H9 (cell line): ENCODE measurements around the gene TNIK. TPM values are rescaled to one million over a fixed set of nuclear protein-coding genes. Genes with fewer than 3 reads are reported as not detected.

ENCODE experiments used
- DNase-seq: peaks from one replicate; pipeline ENCODE4 v3.0.0-alpha.2; 2017
- H2AFZ ChIP-seq: one replicate; pipeline ENCODE4 v1.6.1; 2013; ENCODE audit warnings: mild to moderate bottlenecking, low read length, control low read depth, moderate library complexity
- H2AK5ac ChIP-seq: 2 replicates; pipeline ENCODE4 v1.6.1; 2013; ENCODE audit warnings: low read length, control low read depth, mixed read lengths; ENCODE audit not compliant: insufficient read length
- H2BK120ac ChIP-seq: one replicate; pipeline ENCODE4 v1.6.1; 2013; ENCODE audit warnings: low read depth, mild to moderate bottlenecking, low read length, control low read depth, inconsistent platforms; ENCODE audit not compliant: poor library complexity, severe bottlenecking
- H2BK12ac ChIP-seq: 2 replicates; pipeline ENCODE4 v1.6.1; 2013; ENCODE audit warnings: low read length, control low read depth, mixed read lengths, low read depth; ENCODE audit not compliant: insufficient read length
- H2BK15ac ChIP-seq: 2 replicates; pipeline ENCODE4 v1.6.1; 2013; ENCODE audit warnings: low read depth, low read length, control low read depth
- H2BK20ac ChIP-seq: one replicate; pipeline ENCODE4 v1.6.1; 2013; ENCODE audit warnings: low read depth, mild to moderate bottlenecking, low read length, control low read depth, inconsistent platforms; ENCODE audit not compliant: poor library complexity, severe bottlenecking
- H2BK5ac ChIP-seq: 2 replicates; pipeline ENCODE4 v1.6.1; 2013; ENCODE audit warnings: low read length, control low read depth, mixed read lengths; ENCODE audit not compliant: insufficient read length
- H3K14ac ChIP-seq: 2 replicates; pipeline ENCODE4 v1.6.1; 2013; ENCODE audit warnings: low read length, control low read depth; ENCODE audit not compliant: insufficient read depth
- H3K18ac ChIP-seq: 2 replicates; pipeline ENCODE4 v1.6.1; 2013; ENCODE audit warnings: low read depth, mild to moderate bottlenecking, mixed read lengths, low read length, control low read depth; ENCODE audit not compliant: insufficient read length
- H3K23ac ChIP-seq: 2 replicates; pipeline ENCODE4 v1.6.1; 2013; ENCODE audit warnings: low read length, control low read depth, mixed read lengths, low read depth; ENCODE audit not compliant: insufficient read length
- H3K23me2 ChIP-seq: 2 replicates; pipeline ENCODE4 v1.6.1; 2013; ENCODE audit warnings: low read depth, mild to moderate bottlenecking, mixed read lengths, low read length, control low read depth; ENCODE audit not compliant: insufficient read length, poor library complexity, severe bottlenecking
- H3K27ac ChIP-seq: 2 replicates; pipeline ENCODE4 v1.5.1; 2013; ENCODE audit warnings: low read length, control low read depth, mixed read lengths, low read depth; ENCODE audit not compliant: insufficient read length
- H3K27me3 ChIP-seq: 2 replicates; pipeline ENCODE4 v1.6.1; 2013; ENCODE audit warnings: low read length, control low read depth, inconsistent platforms; ENCODE audit not compliant: insufficient read depth
- H3K4ac ChIP-seq: 2 replicates; pipeline ENCODE4 v1.6.1; 2013; ENCODE audit warnings: low read depth, mild to moderate bottlenecking, control low read depth, inconsistent platforms, low read length, moderate library complexity
- H3K4me1 ChIP-seq: 2 replicates; pipeline ENCODE4 v1.6.1; 2013; ENCODE audit warnings: low read length, control low read depth, inconsistent platforms; ENCODE audit not compliant: insufficient read depth
- H3K4me2 ChIP-seq: 2 replicates; pipeline ENCODE4 v1.6.1; 2013; ENCODE audit warnings: low read length, control low read depth, mixed read lengths; ENCODE audit not compliant: insufficient read length, insufficient read depth
- H3K56ac ChIP-seq: 2 replicates; pipeline ENCODE4 v1.6.1; 2013; ENCODE audit warnings: low read depth, mild to moderate bottlenecking, mixed read lengths, low read length, control low read depth; ENCODE audit not compliant: insufficient read length
- H3K79me1 ChIP-seq: 2 replicates; pipeline ENCODE4 v1.6.1; 2013; ENCODE audit warnings: low read depth, mild to moderate bottlenecking, moderate library complexity, low read length, control low read depth, inconsistent platforms; ENCODE audit not compliant: insufficient read depth, poor library complexity, severe bottlenecking
- H3K79me2 ChIP-seq: 2 replicates; pipeline ENCODE4 v1.6.1; 2013; ENCODE audit warnings: low read length, control low read depth, inconsistent platforms; ENCODE audit not compliant: insufficient read depth
- H3K9ac ChIP-seq: 2 replicates; pipeline ENCODE4 v1.6.1; 2013; ENCODE audit warnings: low read length, control low read depth, mixed read lengths; ENCODE audit not compliant: insufficient read length; ENCODE audit errors: extremely low read depth
- H3K9me3 ChIP-seq: one replicate; pipeline ENCODE4 v1.6.1; 2013; ENCODE audit warnings: low read depth, low read length, inconsistent platforms; ENCODE audit not compliant: control insufficient read depth
- H3T11ph ChIP-seq: one replicate; pipeline ENCODE4 v1.6.1; 2013; ENCODE audit warnings: mild to moderate bottlenecking, low read length, control low read depth, inconsistent platforms
- H4K20me1 ChIP-seq: one replicate; pipeline ENCODE4 v1.6.1; 2013; ENCODE audit not compliant: control insufficient read depth, insufficient read length, insufficient read depth
- H4K5ac ChIP-seq: 2 replicates; pipeline ENCODE4 v1.6.1; 2013; ENCODE audit warnings: low read depth, mild to moderate bottlenecking, mixed read lengths, low read length, control low read depth; ENCODE audit not compliant: insufficient read length
- H4K8ac ChIP-seq: replicated peaks from 2 replicates; pipeline ENCODE4 v1.6.1; 2013; ENCODE audit warnings: low read length, control low read depth, mixed read lengths, low read depth; ENCODE audit not compliant: insufficient read length
- H4K91ac ChIP-seq: 2 replicates; pipeline ENCODE4 v1.6.1; 2013; ENCODE audit warnings: low read depth, mild to moderate bottlenecking, moderate library complexity, mixed read lengths, low read length, control low read depth; ENCODE audit not compliant: insufficient read length
- H3K27ac Mint-ChIP-seq, 3 experiments: 2 replicates in 2 of 3; 3 replicates in 1 of 3; pipeline ENCODE4 v1.8.0; 2020 to 2021; ENCODE audit warnings: mixed read lengths in 3 of 3, mild to moderate bottlenecking in 1 of 3, moderate library complexity in 1 of 3
- H3K27me3 Mint-ChIP-seq: 2 replicates; pipeline ENCODE4 v1.8.0; 2021; ENCODE audit warnings: low read depth, mild to moderate bottlenecking, moderate library complexity, mixed read lengths
- H3K36me3 Mint-ChIP-seq, 3 experiments: 2 replicates in 2 of 3; 3 replicates in 1 of 3; pipeline ENCODE4 v1.8.0; 2020 to 2021; ENCODE audit warnings: low read depth in 3 of 3, mixed read lengths in 3 of 3; ENCODE audit not compliant: insufficient read depth in 1 of 3
- H3K4me1 Mint-ChIP-seq, 2 experiments: 2 replicates each; pipeline ENCODE4 v1.8.0; 2020; ENCODE audit warnings: mixed read lengths in 2 of 2
- H3K4me3 Mint-ChIP-seq, 2 experiments: 2 replicates in 1 of 2; 3 replicates in 1 of 2; pipeline ENCODE4 v1.8.0; 2020 to 2021; ENCODE audit warnings: mild to moderate bottlenecking in 2 of 2, mixed read lengths in 2 of 2, moderate library complexity in 1 of 2
- H3K9me3 Mint-ChIP-seq, 2 experiments: 2 replicates in 1 of 2; 3 replicates in 1 of 2; pipeline ENCODE4 v1.8.0; 2020; ENCODE audit warnings: mild to moderate bottlenecking in 2 of 2, mixed read lengths in 2 of 2, moderate library complexity in 1 of 2
- WGBS: extraction: QIAGEN DNeasy Blood & Tissue Kit; methylation state at CpG from one replicate; pipeline ENCODE4 v1.1.7; 2013; ENCODE audit warnings: missing lambda C conversion rate, low lambda C conversion rate, mixed read lengths; ENCODE audit not compliant: insufficient read length; ENCODE audit errors: extremely low coverage; 5-methylcytosine and 5-hydroxymethylcytosine counted together
- total RNA-seq: library from RNA; stranded (reverse); gene quantifications from 2 replicates; pipeline ENCODE4 v1.2.1, GENCODE V29; 2021
- TF ChIP-seq, protein P1 (sequence below): fragments of 200-600 bp; sonication (generic); conservative IDR thresholded peaks from 3 replicates; pipeline ENCODE4 v1.8.0; 2021; ENCODE audit warnings: antibody characterized with exemption, mild to moderate bottlenecking

Gene TNIK
- total RNA-seq, 1 experiment from 2014 or later = 15.9 TPM

DNA sequence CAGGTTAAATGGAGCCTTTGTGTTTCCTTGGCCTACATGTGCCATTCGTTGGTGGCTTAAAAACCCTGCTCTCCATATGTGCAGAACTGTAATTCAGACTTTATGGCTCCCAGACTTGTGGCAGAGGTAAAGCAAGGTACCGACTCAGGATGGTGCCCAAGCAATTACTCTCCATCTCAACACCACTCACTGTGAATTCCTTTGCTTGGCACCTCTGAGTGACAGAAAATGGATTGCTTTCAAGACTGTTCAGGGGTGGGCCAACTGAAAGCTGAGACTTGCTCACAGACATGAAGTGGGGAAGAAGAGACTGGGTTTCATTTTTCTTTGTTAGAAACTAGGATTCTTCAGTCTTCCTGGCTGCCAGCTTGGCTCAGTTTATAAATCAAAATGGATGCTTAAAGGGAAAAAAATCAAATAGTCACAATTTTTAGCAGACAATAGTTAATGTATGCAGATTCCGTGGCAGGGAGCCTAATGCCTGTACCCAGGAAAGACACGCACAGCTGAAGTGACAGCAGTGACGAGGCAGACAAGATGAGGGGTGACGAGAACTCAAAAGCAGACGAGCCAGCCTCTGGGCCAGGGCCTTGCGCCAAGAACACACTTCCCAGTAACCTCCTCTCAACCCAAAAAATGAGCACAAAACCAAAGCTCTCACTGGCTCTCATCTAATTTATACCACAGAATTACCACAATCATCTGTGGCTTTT is 225.8 kb downstream of the TNIK start:
- no peak overlapping the region; a peak in 1 of 7 replicates for H3K27ac Mint-ChIP-seq
- H3K4me1 ChIP-seq = no peaks in the 10 kb centered on the region; the same call in 1 of the 2 replicates
- H3K4me3 Mint-ChIP-seq = no peak overlapping the region
- no peak for DNase-seq
- no peak overlapping the region for H2AFZ ChIP-seq
- no peaks in the 10 kb centered on the region for H3K9me3 Mint-ChIP-seq
- peaks cover 0 to 3% (median 0%) of the 10 kb centered on the region in 3 experiments; a peak in 1 of 7 replicates for H3K36me3 Mint-ChIP-seq
- H3K14ac ChIP-seq = no peak overlapping the region
- H3K23ac ChIP-seq = no peak overlapping the region
- peaks cover 20 to 28% of the 10 kb centered on the region in 2 experiments for H3K4me1 Mint-ChIP-seq
- H4K8ac ChIP-seq = no peak overlapping the region
- no peak overlapping the region for H3K56ac ChIP-seq
- no peak overlapping the region for H3K27ac ChIP-seq
- H2AK5ac ChIP-seq = no peak overlapping the region
- H3K27me3 ChIP-seq = no peaks in the 10 kb centered on the region
- no peak overlapping the region for H4K5ac ChIP-seq
- no peak overlapping the region for H3K18ac ChIP-seq
- no peaks in the 10 kb centered on the region for H3K79me1 ChIP-seq
- H3K23me2 ChIP-seq = no peaks in the 10 kb centered on the region
- no peak overlapping the region for H2BK15ac ChIP-seq
- WGBS = no CpG with 5 or more reads among the region's 8 CpGs
- no peak overlapping the region for H3K9ac ChIP-seq
- H2BK20ac ChIP-seq = no peak overlapping the region
- H3T11ph ChIP-seq = no peak overlapping the region
- H3K79me2 ChIP-seq = no peaks in the 10 kb centered on the region
- H3K4me2 ChIP-seq = no peak overlapping the region
- no peak overlapping the region for H4K91ac ChIP-seq
- H3K27me3 Mint-ChIP-seq = no peaks in the 10 kb centered on the region
- H3K9me3 ChIP-seq = no peaks in the 10 kb centered on the region
- H2BK12ac ChIP-seq = no peak overlapping the region
- no peak overlapping the region for H2BK120ac ChIP-seq
- H2BK5ac ChIP-seq = no peak overlapping the region
- TF ChIP-seq, protein P1, sequence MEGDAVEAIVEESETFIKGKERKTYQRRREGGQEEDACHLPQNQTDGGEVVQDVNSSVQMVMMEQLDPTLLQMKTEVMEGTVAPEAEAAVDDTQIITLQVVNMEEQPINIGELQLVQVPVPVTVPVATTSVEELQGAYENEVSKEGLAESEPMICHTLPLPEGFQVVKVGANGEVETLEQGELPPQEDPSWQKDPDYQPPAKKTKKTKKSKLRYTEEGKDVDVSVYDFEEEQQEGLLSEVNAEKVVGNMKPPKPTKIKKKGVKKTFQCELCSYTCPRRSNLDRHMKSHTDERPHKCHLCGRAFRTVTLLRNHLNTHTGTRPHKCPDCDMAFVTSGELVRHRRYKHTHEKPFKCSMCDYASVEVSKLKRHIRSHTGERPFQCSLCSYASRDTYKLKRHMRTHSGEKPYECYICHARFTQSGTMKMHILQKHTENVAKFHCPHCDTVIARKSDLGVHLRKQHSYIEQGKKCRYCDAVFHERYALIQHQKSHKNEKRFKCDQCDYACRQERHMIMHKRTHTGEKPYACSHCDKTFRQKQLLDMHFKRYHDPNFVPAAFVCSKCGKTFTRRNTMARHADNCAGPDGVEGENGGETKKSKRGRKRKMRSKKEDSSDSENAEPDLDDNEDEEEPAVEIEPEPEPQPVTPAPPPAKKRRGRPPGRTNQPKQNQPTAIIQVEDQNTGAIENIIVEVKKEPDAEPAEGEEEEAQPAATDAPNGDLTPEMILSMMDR = no peak
- H3K4ac ChIP-seq = no peak overlapping the region
- H4K20me1 ChIP-seq = no peaks in the 10 kb centered on the region
